Loucy (cell line): Measurements from ENCODE around the gene DHRS12.

ENCODE experiments used
- CTCF ChIP-seq: fragments of 200-600 bp; sonication (generic); conservative IDR thresholded peaks from 2 replicates; pipeline ENCODE4 v1.5.1; 2014; ENCODE audit warnings: mild to moderate bottlenecking, antibody characterized with exemption, low read length
- EZH2phosphoT487 ChIP-seq: fragments of 200-600 bp; IDR thresholded peaks from 2 replicates; pipeline ENCODE4 v1.6.1; 2018; ENCODE audit warnings: antibody characterized with exemption, mild to moderate bottlenecking, moderate library complexity, borderline replicate concordance

- TF ChIP-seq CTCF (no peak), EZH2phosphoT487 (no peak)
These were observed 25.6 kb downstream of the DHRS12 start for GRCh38 chr13:51778392-51778791.
